Measurements from ENCODE around the gene MGST2.
A peak's percentile ranks its signal among the peaks of the same experiment; 100 is the strongest.

MGST2 gene

GRCh38 chr4:139674875-139675550 is 9.4 kb downstream of the MGST2 start:
- Mint-ChIP-seq H3K27me3 (no peaks in the 10 kb centered on the region), H3K4me3 (no peak overlapping the region), H3K9me3 (no peaks in the 10 kb centered on the region), H3K4me1 (peaks cover 11% of the 10 kb centered on the region), H3K27ac (peak overlapping the region; percentile 1), H3K36me3 (no peaks in the 10 kb centered on the region)
- ATAC-seq: peak; percentile 84

DNA sequence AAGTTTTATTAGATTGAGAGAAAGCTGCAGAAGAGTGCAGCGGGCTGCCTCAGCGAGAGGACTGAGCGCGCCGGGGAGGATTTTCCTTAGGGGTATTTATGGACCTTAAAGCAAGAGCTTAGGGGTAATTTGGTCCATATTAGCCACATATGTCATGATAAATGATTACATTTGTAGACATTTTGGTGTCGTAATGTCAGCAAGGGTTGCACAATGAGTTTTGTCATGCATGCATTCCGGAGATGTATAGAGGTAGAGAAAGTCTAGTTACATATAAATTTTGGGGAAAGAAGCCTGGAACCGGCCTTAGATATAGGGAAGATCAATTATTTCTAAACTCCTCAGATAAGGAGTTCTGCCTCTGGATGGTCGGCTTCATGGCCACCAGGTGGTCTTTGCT is 10.0 kb downstream of the MGST2 start:
- H3K27ac Mint-ChIP-seq: peak overlapping the region; percentile 1
- H3K4me1 Mint-ChIP-seq: peaks cover 11% of the 10 kb centered on the region

DNA sequence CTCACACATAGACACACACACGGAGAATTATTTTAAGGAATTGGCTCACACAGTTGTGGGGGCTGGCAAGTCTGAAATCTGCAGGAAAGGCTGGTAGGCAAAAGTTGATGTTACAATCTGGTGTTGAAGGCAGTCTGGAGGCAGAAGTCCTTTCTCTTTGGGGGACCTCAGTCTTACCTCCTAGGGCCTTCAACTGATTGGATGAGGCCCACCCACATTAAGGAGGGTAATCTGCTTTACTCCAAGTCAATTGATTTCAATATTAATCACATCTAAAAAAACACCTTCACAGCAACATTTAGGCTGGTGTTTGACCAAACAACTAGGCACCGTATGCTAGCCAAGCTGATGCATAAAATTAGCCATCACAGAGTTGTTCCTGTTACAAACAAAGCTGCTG is 10.7 kb downstream of the MGST2 start:
- H3K27ac Mint-ChIP-seq: no peak overlapping the region
- no peaks in the 10 kb centered on the region for H3K27me3 Mint-ChIP-seq
- no peak for ATAC-seq
- H3K9me3 Mint-ChIP-seq: no peaks in the 10 kb centered on the region
- H3K4me1 Mint-ChIP-seq: peaks cover 11% of the 10 kb centered on the region
- no peak overlapping the region for H3K4me3 Mint-ChIP-seq
- H3K36me3 Mint-ChIP-seq: no peaks in the 10 kb centered on the region

More for the DNA sequence above, 10.0 kb downstream of the MGST2 start:
- Mint-ChIP-seq H3K27me3 (no peaks in the 10 kb centered on the region), H3K9me3 (no peaks in the 10 kb centered on the region), H3K36me3 (no peaks in the 10 kb centered on the region), H3K4me3 (no peak overlapping the region)
- no peak for ATAC-seq

DNA sequence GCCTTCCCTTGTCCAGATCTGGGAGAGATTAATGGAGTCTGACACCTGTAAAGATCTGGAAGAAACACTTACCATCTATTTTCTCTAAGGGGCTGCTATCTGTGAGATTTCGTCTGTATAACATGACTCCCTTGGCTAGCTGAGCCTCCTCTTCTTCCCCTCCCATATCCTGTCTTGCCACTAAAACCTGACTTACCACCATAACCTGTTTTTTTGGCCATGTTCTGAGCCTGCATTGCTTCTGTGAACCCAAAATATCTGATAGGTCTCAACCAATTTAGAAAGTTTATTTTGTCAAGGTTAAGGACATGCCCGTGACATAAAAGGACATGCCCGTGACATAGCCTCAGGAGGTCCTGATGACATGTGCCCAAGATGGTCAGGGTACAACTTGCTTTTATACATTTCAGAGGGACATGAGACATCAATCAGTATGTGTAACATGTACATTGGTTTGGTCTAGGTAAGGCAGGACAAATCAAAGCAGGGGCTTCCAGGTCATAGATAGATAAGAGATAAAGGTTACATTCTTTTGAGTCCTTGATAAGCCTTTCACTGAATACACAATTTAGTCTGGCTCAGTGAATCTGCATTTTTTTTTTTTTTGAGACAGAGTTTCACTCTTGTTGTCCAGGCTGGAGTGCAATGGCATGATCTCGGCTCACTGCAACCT is 11.4 kb downstream of the MGST2 start:
- H3K4me3 Mint-ChIP-seq: no peak overlapping the region
- H3K36me3 Mint-ChIP-seq: no peaks in the 10 kb centered on the region
- no peak for ATAC-seq

DNA sequence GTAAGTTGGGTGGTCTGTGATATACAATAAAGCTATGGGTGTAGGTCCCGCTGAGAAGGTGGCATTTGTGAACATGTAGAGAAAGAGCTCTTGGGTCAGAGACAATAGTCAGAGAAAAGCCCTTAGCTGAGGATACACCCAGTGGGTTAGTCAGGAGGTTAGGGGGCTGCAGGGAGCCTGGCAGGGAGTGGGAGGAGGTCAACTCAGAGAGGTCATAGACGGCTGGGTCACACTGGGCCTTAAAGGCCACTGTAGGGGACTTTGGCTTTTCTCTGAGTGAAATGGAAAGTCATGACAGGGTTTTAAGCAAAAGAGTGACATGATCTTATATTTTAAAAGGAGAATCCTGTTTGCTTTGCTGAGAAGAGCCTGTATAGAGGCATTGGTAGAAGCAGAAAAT is 16.7 kb downstream of the MGST2 start:
- H3K36me3 Mint-ChIP-seq: no peaks in the 10 kb centered on the region
- H3K27me3 Mint-ChIP-seq: no peaks in the 10 kb centered on the region
- H3K27ac Mint-ChIP-seq: no peak overlapping the region
- no peak overlapping the region for H3K4me3 Mint-ChIP-seq
- H3K4me1 Mint-ChIP-seq: no peaks in the 10 kb centered on the region
- no peaks in the 10 kb centered on the region for H3K9me3 Mint-ChIP-seq
- no peak for ATAC-seq

More for the DNA sequence above, 11.4 kb downstream of the MGST2 start:
- Mint-ChIP-seq H3K9me3 (no peaks in the 10 kb centered on the region), H3K4me1 (peaks cover 11% of the 10 kb centered on the region), H3K27ac (no peak overlapping the region), H3K27me3 (no peaks in the 10 kb centered on the region)

GRCh38 chr4:139682741-139683151 is 17.1 kb downstream of the MGST2 start:
- no peaks in the 10 kb centered on the region for H3K9me3 Mint-ChIP-seq
- H3K4me3 Mint-ChIP-seq: no peak overlapping the region
- H3K4me1 Mint-ChIP-seq: no peaks in the 10 kb centered on the region
- no peak for ATAC-seq
- H3K36me3 Mint-ChIP-seq: no peaks in the 10 kb centered on the region
- no peaks in the 10 kb centered on the region for H3K27me3 Mint-ChIP-seq
- H3K27ac Mint-ChIP-seq: no peak overlapping the region

GRCh38 chr4:139684351-139684750 is 18.7 kb downstream of the MGST2 start:
- ATAC-seq: no peak
- Mint-ChIP-seq H3K4me3 (no peak overlapping the region), H3K4me1 (no peaks in the 10 kb centered on the region), H3K27ac (no peak overlapping the region), H3K27me3 (no peaks in the 10 kb centered on the region), H3K36me3 (no peaks in the 10 kb centered on the region), H3K9me3 (no peaks in the 10 kb centered on the region)

DNA sequence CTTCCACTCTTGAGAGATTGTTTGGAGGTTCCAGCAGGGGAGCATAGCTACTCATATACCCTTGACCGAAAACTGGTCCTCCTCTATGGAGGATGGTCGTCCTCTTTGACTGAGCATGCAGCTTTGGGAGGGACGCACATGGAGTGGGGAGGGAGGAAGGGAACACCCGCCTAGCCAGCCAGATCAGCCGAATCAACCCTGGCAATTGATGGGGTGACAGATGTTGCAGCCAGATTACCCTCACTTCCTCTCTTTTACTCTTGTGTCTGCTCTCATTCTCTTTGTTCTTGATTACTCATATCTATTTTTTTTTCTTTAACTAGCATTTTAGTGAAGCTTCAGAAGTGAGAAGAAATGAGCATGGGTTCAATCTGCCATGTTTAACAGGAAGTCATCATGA is 19.6 kb downstream of the MGST2 start:
- Mint-ChIP-seq H3K27me3 (no peaks in the 10 kb centered on the region), H3K4me1 (no peaks in the 10 kb centered on the region), H3K9me3 (no peaks in the 10 kb centered on the region), H3K27ac (no peak overlapping the region), H3K4me3 (no peak overlapping the region), H3K36me3 (no peaks in the 10 kb centered on the region)
- no peak for ATAC-seq

DNA sequence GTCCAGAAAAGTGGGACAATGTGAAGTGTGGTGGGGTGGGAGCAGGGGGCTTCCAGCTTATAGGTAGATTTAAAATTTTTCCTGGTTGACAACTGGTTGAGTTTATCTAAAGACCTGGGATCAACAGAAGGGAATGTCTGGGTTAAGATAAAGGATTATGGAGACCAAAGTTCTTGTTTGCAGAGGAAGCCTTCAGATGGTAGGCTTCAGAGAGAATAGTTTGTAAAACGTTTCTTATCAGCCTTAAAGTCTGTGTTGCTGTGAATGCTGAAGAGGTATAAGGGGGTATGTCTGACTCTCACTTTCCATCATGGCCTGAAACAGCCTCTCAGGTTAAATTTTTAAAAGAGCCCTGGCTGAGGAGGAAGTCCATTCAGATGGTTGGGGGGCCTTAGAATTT is 20.5 kb downstream of the MGST2 start:
- no peak for ATAC-seq
- Mint-ChIP-seq H3K36me3 (no peaks in the 10 kb centered on the region), H3K9me3 (no peaks in the 10 kb centered on the region), H3K27me3 (no peaks in the 10 kb centered on the region), H3K27ac (no peak overlapping the region), H3K4me3 (no peak overlapping the region), H3K4me1 (no peaks in the 10 kb centered on the region)

DNA sequence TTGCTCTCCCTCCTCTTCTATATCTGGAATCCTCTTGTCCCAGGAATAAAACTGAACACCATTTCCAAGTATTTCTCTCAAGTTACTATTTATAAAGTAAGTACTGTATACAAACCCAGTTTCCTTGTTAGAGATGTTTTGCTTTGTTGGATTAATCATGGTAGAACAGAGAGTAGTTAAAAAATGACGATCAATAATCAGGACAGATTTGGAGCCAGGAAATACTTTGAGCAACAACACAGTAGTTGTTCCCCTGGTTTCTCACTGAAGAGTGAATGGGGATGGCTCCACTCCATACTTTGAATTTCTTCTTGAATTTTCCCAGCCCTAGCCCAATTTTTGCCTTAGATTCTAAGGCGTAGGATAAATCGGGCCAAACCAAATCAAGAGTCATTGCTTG is 21.4 kb downstream of the MGST2 start:
- H3K9me3 Mint-ChIP-seq: no peaks in the 10 kb centered on the region
- no peak overlapping the region for H3K4me3 Mint-ChIP-seq
- no peaks in the 10 kb centered on the region for H3K27me3 Mint-ChIP-seq
- no peak overlapping the region for H3K27ac Mint-ChIP-seq
- ATAC-seq: no peak
- no peaks in the 10 kb centered on the region for H3K36me3 Mint-ChIP-seq
- no peaks in the 10 kb centered on the region for H3K4me1 Mint-ChIP-seq

DNA sequence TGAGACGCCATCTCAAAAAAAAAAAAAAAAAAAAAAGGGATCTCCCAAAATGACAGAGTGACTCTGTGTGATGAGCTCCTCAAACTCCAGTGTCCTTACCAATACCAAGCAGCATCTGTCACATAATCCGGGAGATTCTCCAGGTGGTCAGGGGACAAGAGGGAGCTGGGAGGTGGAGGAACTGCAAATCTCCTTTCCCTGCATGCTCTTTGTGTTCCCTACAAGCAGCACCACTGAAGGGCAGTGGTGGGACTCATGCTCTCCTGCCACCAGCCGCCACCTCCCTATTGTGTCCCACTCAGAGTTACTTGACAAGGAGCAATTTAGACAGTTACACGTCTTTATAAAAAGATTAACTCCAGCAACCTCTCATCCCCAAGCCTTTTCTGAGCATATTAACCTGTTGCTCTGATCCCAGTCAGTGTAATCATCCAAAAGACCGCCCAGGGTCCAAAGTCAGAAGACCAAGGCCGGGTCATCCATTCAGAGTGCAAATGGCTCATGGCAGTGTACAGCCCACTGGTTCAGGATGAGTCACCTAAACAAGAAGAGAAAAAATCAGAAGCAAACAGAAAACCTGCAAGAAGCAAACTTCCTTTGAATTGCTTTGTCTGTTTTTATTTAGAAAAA is 23.6 kb downstream of the MGST2 start:
- Mint-ChIP-seq H3K4me3 (no peak overlapping the region), H3K9me3 (no peaks in the 10 kb centered on the region), H3K27me3 (no peaks in the 10 kb centered on the region), H3K36me3 (no peaks in the 10 kb centered on the region), H3K4me1 (no peaks in the 10 kb centered on the region), H3K27ac (no peak overlapping the region)
- ATAC-seq: no peak

DNA sequence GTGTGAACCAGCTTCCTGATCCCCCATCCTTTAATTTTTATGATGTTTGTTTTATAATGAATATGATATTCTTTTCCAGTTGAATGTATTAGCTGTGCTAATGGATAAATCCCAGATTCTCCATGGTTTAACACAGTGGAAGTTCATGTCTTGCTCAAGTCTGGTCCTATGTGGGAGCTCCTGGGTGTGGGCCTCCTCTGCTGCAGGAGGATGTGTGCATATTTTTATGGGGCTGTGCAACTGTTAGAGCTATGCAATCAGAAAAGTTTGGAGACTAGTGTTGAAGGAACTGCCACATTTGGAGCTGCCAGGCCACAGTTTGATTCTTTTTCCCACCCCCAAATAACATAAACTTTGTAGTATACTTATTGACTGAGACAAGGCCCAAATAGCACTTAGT is 24.8 kb downstream of the MGST2 start:
- Mint-ChIP-seq H3K4me1 (no peaks in the 10 kb centered on the region), H3K27me3 (no peaks in the 10 kb centered on the region), H3K27ac (no peak overlapping the region), H3K36me3 (no peaks in the 10 kb centered on the region), H3K4me3 (no peak overlapping the region), H3K9me3 (no peaks in the 10 kb centered on the region)
- ATAC-seq: no peak

DNA sequence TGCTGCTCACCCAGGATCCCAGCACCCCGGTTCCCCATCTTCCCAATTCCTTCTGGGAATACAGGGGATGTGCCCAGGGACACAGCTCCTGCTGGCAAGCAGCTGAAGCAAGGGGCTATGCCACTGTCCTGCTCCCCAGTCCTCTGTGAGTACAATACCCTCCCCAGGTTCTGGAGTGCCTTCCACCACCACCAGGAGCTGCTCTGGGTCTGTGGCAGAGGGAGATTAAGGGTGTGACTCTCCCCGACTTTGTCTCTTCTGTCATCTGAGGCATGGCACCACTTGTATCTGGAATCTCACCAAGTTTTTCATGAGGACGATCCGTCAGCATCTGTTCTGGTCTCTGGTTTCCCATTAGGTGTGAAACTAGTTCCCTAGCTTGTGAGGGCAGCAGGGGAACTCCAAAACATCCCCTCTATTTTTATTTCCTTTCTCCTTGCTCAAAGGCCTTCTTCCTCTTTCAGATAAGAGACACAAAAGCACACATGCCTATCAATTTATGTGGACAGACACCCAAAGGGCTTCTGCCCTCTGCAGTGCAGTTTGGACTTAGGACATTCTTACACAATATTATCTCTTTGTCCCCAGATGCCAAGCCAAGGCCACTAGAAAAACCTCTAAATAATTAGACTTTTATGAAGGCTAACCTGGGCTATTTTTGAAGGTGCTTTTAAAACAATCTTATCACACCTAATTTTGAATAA is 26.8 kb downstream of the MGST2 start:
- Mint-ChIP-seq H3K27me3 (no peaks in the 10 kb centered on the region), H3K27ac (no peak overlapping the region), H3K4me1 (no peaks in the 10 kb centered on the region), H3K36me3 (no peaks in the 10 kb centered on the region), H3K9me3 (peaks cover 9% of the 10 kb centered on the region), H3K4me3 (no peak overlapping the region)
- no peak for ATAC-seq

- no peak for ATAC-seq
- Mint-ChIP-seq H3K4me3 (no peak overlapping the region), H3K27me3 (no peaks in the 10 kb centered on the region), H3K27ac (no peak overlapping the region), H3K9me3 (peaks cover 12% of the 10 kb centered on the region), H3K4me1 (no peaks in the 10 kb centered on the region), H3K36me3 (peaks cover 6% of the 10 kb centered on the region)
Observed at GRCh38 chr4:139694522-139695107, 29.0 kb downstream of the MGST2 start.

DNA sequence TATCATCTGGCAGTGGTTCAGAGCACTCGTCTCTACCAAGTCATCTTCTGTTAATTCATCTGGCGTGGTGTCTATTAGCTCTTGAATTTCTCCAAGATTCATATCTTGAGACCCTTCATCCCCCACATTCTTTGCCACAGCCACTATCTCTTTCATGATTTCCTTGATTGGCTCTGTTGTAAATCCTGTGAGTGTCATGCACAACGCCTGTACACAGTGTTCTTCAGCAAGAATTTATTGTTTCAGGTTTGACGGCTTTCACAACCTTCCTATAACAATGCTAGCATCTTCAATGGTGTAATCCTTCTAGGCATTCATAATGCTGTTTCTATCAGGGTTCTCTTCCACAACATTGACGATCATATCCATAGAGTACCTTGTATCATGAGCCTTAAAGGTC is 30.9 kb downstream of the MGST2 start:
- Mint-ChIP-seq H3K36me3 (peaks cover 6% of the 10 kb centered on the region), H3K4me1 (no peaks in the 10 kb centered on the region), H3K27ac (no peak overlapping the region)

More for the DNA sequence above, 30.9 kb downstream of the MGST2 start:
- Mint-ChIP-seq H3K4me3 (no peak overlapping the region), H3K9me3 (peaks cover 12% of the 10 kb centered on the region), H3K27me3 (no peaks in the 10 kb centered on the region)
- no peak for ATAC-seq
